DMS53 treated with DMSO at 0.1 percent for 48 hours (cell line): Measurements from ENCODE around the gene TMEM108.

ENCODE experiments used
- DNase-seq: peaks from one replicate; lab custom pipeline; 2025; ENCODE audit not compliant: unreplicated experiment; lab: John Stamatoyannopoulos, UW

TMEM108 gene

DNA sequence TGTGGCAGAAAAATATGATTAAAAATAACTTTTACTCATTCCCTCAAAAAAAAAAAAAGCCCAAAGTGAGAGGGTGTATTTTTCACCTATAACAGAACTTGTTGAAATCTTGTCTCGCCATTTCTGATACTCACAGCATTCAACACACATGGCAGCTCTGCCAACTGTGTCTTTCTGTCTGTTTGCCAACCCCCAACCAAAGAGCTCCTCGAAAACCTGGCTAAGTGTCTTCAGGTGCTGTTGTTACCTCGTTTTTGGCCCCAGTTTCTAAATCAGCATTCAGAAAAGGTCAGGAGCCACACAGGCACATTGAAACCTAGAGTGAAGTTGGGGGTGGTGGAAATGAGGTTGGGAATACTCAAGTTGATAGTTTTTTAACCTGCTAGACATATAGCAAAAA is 123.5 kb downstream of the TMEM108 start:
- DNase-seq = no peak

DNA sequence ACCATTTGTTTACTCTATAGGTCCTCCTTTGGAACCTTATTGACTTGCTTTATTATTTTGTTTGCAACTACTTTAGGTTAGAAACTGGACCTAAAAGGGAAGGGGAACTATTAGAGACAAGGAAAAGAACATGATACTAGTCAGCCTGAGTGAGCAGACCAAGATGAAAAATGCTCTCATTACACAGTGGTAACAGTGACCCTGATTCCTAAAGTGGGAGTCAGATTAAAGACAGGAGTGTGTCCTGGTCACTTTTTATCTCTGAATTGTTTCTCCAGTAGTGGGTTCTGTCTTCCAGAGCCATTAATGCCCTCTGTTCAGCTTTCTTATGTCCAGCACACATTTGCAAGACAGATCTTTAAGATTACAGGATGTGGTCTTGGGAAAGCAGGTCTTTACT is 124.1 kb downstream of the TMEM108 start:
- DNase-seq = no peak

DNA sequence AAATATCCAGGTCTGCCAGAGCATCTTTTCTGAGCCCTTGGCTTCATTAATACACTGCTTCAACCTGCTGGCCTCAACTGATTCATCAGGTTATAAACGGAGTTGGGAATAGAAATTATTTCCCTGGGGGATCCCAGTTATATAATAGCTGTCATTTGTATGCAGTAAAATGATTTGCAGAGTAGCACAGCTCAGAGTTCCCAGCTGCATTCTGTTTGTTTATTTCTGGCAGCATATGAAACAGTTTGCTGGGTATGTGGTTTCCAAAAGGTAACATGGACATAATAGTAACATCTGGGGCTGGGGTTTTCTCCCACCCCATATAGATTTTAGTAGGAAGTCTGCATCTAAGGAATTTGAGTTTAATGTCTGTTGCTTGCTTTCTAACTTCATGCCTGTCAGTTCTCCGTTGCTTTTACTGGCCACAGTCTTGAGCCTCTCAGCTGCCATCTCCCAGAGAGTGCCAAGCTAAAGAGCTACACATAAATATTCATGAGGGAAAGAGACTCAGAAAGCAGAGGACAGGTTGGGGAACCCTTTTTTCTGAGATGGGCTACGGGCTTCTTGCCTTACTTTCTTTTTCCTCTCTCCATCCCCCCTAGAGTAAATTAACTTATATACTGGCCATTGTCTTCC is 124.6 kb downstream of the TMEM108 start:
- DNase-seq = no peak

DNA sequence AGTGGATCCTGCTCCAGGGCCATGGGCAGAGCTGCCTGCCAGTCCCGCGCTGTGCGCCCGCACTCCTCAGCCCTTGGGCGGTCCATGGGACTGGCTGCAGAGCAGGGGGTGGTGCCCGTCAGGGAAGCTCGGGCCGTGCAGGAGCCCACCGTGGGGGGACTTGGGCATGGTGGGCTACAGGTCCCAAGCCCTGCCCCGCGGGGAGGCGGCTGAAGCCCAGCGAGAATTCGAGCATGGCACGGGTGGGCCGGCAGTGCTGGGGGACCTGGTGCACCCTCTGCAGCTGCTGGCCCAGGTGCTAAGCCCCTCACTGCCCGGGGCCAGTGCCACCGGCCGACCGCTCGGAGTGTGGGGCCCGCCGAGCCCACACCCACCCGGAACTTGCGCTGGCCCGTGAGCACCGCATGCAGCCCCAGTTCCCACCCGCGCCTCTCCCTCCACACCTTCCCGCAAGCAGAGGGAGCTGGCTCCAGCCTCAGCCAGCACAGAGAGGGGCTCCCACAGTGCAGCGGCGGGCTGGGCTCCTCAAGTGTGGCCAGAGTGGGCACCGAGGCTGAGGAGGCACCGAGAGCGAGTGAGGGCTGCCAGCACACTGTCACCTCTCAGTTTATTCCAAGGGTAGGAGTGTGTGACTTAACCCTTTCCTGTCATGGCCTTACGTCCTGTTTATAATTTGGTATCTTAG is 129.3 kb downstream of the TMEM108 start:
- DNase-seq = no peak

DNA sequence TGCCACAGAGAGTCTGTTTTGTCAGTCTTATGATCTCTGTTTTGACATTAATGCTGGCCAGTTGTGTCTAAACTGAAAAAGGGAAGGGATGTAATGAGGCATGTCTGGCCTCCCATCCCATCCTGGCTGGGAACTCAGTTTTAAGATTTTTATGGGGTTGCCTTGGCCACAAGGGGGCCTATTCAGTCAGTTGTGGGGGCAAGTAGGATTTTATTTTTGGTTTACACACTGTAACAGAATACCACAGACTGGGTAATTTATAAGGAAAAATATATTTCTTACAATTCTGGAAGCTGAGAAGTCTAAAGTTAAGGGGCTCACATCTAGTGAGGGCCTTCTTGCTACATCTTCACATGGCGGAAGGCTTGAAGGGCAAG is 129.8 kb downstream of the TMEM108 start:
- DNase-seq = no peak

DNA sequence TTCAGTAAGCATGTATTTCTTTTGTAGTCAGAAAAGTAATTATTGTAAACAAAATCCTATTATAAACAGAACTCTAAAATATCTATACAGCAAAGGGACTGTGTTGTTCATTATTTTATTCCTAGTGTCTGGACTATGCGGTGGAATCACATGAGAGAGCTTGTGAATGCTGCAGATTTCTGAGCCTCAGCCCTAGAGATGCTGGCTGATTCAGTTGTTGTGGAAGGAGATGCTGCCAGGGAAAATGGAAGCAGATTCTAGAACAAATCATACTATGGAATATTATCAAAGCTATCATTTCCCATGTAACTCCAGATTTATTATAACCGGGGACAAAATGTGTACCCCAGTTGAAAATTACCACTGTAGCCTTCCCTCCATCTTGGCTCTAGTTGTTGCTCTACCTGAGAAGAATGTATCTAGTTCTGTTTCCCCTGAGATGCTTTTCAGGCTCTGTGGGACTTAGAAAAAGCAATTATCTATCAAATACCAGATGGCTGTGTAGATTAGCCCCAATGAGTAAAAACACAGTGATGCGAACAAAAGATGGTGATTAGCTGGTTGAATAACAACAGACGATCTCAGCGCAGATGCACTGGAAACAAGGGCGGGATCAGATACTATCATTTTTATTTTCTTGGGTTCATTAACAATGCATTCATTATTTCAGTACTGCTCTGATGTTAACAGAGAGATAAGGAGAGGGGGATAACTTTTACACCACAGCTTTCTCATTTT is 131.3 kb downstream of the TMEM108 start:
- DNase-seq = no peak

DNA sequence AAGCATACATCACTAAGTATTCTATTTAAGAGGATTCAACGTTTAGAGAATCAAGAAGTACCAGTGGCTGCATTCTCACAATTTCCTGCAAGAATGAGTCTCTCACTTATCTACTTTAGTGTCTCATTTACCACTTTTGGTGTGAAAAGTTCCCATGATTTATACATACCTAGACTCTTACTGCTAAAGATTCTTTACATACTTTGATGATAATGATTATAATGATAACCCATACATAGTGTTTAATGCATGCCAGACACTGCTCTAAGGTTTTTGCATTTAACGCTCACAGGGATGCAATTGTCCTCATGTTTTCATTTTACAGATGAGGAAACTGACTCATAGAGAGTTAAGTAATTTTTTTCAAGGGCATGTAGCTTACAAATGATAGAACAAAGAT is 133.6 kb downstream of the TMEM108 start:
- no peak for DNase-seq

DNA sequence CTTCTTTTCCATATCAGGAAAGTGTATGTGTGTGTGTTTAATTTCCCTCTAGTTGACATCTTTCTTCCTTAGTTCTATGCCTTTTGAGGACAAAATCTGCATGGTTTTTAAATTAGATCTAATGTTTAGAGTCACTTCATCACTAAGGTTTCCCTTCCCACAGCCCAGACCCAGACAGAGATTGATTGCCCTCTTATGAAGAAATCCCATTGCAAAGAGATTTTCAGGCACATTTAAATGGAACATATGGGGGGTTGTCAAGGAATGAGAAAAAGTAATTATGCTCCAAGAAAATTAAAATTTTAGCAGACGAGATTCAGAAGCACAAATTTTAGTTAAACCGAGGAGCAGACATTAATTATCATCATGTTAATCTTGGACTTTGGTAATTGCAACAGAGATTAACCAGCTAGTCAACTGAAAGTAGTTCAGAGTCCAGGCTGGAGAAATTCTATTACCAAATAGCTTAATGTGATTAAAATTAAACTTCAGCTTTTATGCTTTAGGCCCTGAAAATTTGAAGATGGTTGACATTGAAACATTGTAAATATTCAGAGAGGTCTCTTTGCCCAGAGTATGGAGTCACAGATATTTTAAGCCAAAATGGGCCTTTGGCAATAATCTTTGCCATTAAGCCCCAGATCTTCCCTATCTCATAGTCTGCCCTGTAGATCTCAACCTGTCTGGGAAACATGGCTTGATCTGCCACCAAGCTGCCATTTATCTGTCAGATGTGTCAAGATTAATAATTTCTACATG is 143.4 kb downstream of the TMEM108 start:
- no peak for DNase-seq

DNA sequence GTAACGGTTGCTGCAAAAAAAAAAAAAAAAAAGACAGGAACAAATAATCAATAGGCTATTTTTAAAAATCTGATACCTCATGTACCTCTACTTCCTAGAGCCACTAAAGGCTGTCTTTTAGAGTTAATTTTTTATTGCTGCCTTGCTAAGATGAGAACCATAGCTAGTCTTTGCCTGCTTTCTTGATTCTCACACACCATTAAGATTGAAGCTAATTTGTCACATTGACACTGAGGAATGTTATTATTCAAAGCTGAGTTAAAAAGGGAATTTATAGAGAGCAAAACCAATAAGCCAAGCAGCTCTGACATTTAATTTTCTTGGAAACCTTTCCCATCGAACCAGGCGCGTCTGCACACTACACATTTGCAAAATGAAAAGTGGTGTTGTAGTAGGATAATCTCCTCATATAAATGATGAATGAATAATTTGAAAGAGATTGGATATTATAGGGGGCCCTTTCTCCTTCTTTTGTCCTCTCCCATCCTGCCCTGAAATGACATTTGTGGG is 149.7 kb downstream of the TMEM108 start:
- DNase-seq = no peak

DNA sequence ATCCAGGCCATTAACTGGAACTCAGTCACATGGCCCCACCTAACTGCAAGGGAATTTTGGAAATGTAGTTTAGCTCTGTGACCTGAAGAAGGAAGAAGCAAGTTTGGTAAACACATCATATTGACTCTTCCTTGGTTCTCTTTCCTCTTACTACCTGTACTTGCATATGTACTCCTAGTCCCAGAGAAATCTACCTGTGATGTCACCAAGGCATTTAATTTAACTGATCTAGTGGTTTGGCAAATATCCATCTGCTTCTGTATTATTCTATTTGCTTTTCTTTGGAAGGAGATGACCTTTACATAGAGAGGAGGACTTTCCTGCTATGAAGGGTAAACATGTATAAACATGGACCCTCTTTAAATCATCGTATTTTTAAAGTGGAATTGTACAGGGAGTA is 150.8 kb downstream of the TMEM108 start:
- peak; percentile 7 for DNase-seq

DNA sequence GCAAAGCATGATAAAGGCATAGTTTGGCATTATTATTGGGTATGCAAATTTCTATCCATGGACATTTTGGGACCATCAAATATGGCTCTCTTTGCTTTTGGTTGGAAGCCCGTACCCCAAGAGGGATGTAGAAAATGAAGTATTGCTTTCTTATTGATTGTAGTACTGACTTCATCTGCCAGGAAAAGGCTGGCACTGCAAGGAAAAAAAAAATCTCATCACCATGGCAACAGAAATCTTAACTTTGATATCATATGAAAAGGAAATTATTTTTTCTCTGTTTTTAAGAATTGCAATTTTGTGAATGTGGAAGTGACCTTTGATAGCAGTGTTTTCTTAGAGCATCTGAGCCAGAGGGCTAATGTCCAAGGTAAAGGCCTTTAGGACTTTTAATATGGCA is 151.7 kb downstream of the TMEM108 start:
- DNase-seq = no peak

DNA sequence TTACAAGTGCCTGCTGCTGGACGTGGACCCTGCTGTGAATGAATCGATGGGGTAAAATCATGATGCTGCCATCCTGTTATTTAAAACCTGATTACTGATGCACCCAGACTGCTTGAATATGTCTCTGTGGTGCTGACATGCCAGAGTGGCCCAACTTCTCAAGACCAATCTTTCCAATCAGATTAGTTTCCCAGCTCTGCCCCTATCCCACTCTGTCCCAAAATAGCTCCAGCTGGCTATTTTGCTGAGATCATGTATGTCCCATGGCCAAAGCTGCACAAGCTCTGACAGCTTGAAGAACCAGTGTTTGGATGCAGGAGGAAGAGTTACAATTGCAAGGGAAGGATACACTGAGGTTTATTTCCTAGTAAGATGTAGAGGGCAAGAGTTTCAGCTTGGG is 153.6 kb downstream of the TMEM108 start:
- DNase-seq = no peak

DNA sequence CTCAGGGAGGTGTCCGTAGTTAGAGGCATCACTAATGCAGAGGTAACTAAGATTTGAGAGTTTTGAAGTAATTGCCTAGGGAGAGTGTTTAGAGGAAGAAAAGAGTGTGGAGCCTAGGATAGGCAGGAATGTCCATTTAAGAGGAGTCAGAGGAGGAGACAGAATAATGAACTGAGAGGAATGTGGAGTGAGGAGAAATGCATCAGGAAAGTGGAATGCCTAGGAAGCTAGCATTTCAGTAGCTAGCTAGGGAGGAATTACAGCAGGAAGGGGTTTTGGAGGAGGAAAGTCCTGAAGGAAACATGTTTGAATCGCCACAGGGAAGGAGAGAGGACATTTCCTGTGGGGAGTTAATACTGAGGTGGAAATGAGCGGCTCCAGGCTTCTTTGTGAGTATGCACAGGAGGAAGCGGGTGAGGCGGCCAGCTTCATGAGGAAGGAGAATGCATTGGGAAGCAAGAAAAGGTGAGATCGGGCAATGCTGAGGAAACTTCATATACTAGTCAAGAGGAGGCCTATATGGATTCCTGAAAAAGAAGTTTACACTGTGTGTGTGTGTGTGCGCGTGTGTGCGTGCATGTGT is 154.3 kb downstream of the TMEM108 start:
- DNase-seq = no peak

DNA sequence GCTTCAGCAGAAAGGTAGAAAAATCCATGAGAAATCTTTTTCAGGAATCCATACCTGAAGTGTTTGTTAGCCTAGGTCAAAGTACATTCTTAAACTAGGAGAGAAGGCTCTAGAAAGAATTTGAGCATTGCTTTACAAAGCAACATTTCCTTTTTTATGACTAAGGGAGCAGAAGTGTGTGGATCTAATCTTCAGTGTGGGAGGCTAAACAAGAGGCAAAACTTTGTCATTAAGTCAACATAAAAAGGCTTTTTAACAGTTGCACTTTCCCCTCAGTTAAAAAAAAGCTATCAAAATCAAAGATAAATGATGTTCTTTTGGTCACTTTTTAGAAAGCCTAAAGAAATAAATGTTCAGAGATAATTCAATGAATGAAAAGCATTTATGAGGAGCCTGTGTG is 154.8 kb downstream of the TMEM108 start:
- DNase-seq = no peak

DNA sequence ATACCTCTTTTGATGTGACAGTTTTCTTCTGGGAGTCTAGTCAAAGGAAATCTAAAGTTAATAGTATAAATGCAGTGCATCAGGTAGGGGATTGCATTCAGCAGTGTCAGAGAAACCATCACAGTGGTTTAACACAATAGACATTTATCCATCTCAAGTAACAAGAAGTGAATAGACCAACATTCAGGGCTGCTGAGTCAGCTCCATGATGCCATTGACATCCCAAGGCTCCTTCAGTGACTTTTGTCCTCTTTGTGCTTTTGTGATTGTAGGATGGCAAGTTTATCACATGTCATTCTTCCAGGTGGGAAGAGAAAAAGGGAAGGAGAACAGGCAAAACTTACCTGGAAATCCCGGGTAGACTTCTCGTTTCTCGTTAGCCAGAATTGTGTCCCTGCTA is 158.3 kb downstream of the TMEM108 start:
- no peak for DNase-seq

DNA sequence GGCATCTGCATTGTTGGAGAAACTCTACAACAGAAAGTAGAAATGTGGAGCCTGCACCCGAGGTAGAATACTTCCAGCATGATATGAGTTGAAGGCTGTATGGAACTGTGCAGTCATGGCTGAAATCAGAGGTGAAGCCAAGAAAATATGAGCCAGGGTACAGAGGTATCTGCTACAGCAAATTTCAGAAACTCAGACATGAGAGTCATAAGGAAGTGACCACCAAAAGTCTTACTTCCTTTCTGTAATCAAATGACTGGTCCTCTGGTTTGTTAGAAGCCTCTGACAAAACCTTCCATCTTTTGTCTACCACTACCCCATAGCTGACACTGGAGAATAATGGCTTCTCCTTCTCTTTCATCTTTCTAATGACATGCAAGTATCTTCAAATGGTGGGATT is 159.4 kb downstream of the TMEM108 start:
- DNase-seq = no peak

DNA sequence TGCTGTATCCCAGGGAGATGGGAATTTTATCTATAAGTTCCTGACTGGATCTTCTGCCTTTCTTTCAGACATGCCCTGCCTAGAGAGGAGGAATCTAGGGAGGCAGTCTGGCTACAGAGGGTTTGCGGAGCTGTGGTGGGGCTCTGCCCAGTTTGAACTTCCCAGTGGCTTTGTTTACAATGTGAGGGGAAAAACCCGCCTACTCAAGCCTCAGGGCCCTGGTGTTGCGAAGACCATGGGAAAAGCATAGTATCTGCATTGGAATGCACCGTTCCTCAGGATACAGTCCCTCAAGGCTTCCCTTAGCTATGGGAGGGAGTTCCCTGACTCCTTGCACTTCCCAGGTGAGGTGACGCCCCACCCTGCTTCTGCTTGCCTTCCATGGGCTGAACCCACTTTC is 168.7 kb downstream of the TMEM108 start:
- DNase-seq = no peak

DNA sequence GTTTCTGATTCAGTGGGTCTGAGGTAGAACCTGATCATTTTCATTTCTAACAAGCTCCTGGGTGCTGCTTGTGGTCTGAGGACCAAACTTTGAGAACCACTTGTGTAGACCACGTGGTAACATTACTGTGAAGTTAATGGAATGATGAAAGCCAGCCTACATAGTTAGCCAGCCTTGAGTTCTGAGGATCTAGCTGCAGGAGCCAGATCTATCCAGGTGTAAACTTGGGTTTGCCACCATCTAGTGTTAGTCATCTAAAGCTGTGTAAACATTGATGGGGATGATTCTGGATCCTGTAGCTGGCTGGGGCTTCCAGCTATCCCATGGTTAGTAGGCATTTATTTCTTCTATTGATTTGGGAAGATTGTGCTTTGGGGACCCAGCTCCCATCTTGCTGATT is 170.0 kb downstream of the TMEM108 start:
- DNase-seq = peak; percentile 43

DNA sequence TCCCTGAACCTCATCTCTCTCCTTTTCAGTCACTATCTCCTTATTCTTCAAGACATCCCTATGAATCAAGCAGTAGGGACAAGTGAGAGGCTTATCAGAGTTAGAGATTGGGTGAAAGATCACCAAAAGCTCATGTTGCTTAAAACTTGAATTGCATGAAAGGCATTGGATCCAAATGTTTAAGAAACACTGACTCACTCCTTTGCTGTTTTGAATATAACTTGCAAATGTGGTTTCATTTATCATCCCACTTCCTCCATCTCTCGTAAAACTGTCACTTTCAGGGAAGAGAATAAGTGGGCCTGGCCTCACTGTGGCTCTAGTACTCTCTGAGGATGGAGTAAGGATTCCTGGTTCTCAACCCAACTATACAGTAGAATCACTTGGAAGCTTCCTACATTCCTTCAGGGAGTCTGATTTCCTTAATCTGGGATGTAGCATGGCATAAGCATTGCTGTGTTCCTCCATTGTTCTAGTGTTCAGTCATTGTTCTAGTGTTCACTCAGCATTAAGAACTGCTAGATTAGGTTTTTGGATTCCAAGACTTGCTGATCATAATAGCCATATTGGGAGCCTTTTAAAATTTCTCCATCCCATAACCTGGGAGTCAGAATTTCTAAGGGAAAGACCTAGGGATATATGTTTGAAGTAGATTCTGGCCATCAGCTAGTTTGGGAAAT is 171.8 kb downstream of the TMEM108 start:
- DNase-seq = no peak

DNA sequence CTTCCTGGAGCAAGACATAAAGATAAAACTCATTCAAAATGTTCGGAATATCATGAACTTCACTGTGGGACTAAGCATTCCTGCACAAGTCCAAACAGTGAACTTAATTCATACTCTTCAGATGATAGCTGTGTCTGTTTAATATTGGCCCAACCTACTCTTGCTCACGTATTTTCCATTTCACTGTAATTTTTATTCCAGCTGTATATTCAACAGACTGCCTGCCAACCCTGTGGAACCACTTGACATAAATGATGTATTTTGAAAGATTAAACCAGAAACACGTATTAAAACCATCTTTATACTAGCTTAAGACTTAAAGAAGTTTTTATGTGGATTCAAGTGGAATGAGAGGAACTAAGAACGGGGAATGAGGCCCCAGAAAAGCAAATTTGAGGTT is 172.5 kb downstream of the TMEM108 start:
- no peak for DNase-seq

DNA sequence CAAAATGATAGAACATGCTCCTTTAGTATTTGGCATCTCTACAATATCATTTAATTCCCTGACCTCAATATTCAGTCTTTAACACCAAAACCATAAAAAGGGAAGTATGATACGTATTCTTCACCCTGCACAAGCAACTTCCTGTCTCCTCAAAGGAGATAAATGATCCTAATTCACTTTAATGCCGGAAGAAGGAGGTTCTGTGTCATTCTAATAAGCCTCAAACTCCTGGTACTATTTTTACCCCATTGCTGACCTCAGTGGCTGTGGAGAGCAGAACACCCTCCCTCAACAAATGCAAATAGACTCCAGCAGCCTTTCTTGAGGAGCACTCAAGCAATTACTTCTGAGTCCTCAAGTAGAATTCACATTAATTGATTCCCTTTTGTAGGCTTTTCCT is 173.3 kb downstream of the TMEM108 start:
- DNase-seq = no peak
